Uterus (tissue), 4 donors: ENCODE data around the gene CABP7. TPM values are rescaled to one million over a fixed set of nuclear protein-coding genes. Genes with fewer than 3 reads are reported as not detected.

ENCODE experiments used
- DNase-seq, 2 donors: peaks; one replicate each; pipeline ENCODE4 v3.0.0-alpha.2; 2019 to 2020
- H3K27ac ChIP-seq, 2 donors: fragments of 200-600 bp; sonication (generic); 1 replicate in 1 of 2; 2 replicates in 1 of 2; pipeline ENCODE4 v1.5.1; 2016 to 2018
- H3K27me3 ChIP-seq, 2 donors: fragments of 200-600 bp; sonication (generic); one replicate each; pipeline ENCODE4 v1.5.1; 2018 to 2019; ENCODE audit warnings: control low read depth in 1 of 2
- H3K36me3 ChIP-seq, 2 donors: fragments of 200-600 bp; sonication (generic); one replicate each; pipeline ENCODE4 v1.5.1; 2019; ENCODE audit warnings: control low read depth in 1 of 2
- H3K4me1 ChIP-seq, 2 donors: fragments of 200-600 bp; sonication (generic); one replicate each; pipeline ENCODE4 v1.5.1; 2018 to 2019; ENCODE audit warnings: control low read depth in 1 of 2
- H3K4me3 ChIP-seq, 2 donors: fragments of 200-600 bp; sonication (generic); 1 replicate in 1 of 2; 2 replicates in 1 of 2; pipeline ENCODE4 v1.5.1; 2018 to 2019; ENCODE audit warnings: mild to moderate bottlenecking in 1 of 2
- H3K9me3 ChIP-seq, 2 donors: fragments of 200-600 bp; sonication (generic); one replicate each; pipeline ENCODE4 v1.5.1; 2019; ENCODE audit warnings: control low read depth in 1 of 2
- POLR2A ChIP-seq, 2 donors: fragments of 450-650 bp; IDR thresholded peaks; one replicate each; pipeline ENCODE4 v1.6.1; 2016; ENCODE audit warnings: antibody characterized with exemption in 2 of 2, mild to moderate bottlenecking in 1 of 2, moderate library complexity in 1 of 2
- intact Hi-C: fragments of 100-400 bp; cut with DNase I; formaldehyde crosslinking; loops from one replicate; pipeline ENCODE4 v1.15.1; 2023; ENCODE audit warnings: low total_unique reads
- total RNA-seq, 4 donors: library from RNA; depleted of rRNA in 3 of 4; stranded (reverse); fragments of >200 nt in 3 of 4; gene quantifications; one replicate each; pipeline versions ENCODE4 v1.1.0 to v1.2.4, GENCODE V29; 2014 to 2023
- TF ChIP-seq, protein P1 (sequence below), 4 experiments: fragments of 200-600 bp in 2 of 4; fragments of 450-650 bp in 2 of 4; sonication (generic) in 2 of 4; IDR thresholded peaks; one replicate each; pipeline ENCODE4 v1.5.1; 2016 to 2019; ENCODE audit warnings: antibody characterized with exemption in 4 of 4, mild to moderate bottlenecking in 2 of 4, moderate library complexity in 1 of 4
- donor health status: DM: yes; HTN: yes; CAD: no.

CABP7 gene
- total RNA-seq, 4 donors from 2014 or later, result 0.14 TPM; not detected in 3

DNA sequence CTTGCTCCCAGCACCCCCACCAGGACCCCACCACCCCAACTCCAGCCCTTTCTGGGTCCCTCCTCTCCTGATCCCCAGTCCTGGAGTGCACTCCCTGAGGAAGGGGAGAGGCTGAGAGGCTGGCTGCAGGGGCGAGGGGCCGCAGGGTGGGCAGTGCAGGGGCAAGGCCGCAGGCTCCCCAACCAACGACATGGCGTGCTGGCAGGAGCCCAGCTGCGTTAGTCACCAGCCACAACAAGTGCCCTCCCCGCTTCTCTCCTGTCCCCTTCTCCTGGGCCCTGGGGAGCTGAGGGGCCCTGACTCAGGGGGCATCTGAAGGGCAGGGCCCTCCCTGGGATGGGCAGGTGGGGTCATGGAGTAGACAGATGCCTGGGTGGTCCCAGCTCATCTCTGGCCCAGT is 2.3 kb downstream of the CABP7 start:
- Histone ChIP-seq H3K9me3 (no peaks in the 10 kb centered on the region), H3K27ac (no peak overlapping the region), H3K36me3 (no peaks in the 10 kb centered on the region), H3K4me1 (peaks cover 0 to 5% of the 10 kb centered on the region in 2 donors), H3K4me3 (no peak overlapping the region), H3K27me3 (peaks cover 6 to 9% of the 10 kb centered on the region in 2 donors)
- intact Hi-C loops, result no loop called here
- TF ChIP-seq, protein P1, sequence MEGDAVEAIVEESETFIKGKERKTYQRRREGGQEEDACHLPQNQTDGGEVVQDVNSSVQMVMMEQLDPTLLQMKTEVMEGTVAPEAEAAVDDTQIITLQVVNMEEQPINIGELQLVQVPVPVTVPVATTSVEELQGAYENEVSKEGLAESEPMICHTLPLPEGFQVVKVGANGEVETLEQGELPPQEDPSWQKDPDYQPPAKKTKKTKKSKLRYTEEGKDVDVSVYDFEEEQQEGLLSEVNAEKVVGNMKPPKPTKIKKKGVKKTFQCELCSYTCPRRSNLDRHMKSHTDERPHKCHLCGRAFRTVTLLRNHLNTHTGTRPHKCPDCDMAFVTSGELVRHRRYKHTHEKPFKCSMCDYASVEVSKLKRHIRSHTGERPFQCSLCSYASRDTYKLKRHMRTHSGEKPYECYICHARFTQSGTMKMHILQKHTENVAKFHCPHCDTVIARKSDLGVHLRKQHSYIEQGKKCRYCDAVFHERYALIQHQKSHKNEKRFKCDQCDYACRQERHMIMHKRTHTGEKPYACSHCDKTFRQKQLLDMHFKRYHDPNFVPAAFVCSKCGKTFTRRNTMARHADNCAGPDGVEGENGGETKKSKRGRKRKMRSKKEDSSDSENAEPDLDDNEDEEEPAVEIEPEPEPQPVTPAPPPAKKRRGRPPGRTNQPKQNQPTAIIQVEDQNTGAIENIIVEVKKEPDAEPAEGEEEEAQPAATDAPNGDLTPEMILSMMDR (IDR thresholded peaks at IDR 0.05), result no peak
- no peak for TF ChIP-seq POLR2A (IDR thresholded peaks at IDR 0.05)
- DNase-seq, result no peak

DNA sequence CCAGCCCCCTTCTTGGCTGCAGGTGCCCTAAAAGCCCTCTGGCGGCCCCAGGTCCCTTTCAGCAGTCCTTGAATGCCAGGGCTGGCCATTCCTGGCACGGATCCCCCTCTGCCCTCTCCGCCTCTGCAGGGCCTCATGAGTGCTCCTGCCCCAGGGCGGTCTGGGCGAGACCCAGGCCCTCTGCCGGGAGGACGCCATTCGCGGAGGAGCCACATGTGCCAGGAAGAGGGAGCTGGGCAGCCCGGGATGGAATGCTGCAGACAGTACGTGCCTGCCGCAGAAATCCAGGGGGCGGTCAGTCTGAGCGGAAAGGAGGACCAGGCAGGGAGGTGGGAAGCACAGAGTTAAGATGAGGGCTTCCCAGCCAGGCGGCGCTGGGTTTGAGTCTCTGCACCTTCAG is 2.8 kb downstream of the CABP7 start:
- peaks cover 6 to 9% of the 10 kb centered on the region in 2 donors for H3K27me3 ChIP-seq
- DNase-seq, result no peak
- TF ChIP-seq, protein P1 (IDR thresholded peaks at IDR 0.05), result no peak
- no peak for TF ChIP-seq POLR2A (IDR thresholded peaks at IDR 0.05)
- intact Hi-C loops, result no loop called here
- H3K36me3 ChIP-seq, result no peaks in the 10 kb centered on the region
- no peaks in the 10 kb centered on the region for H3K9me3 ChIP-seq
- no peak overlapping the region for H3K4me3 ChIP-seq
- H3K27ac ChIP-seq, result no peak overlapping the region
- H3K4me1 ChIP-seq, result peaks cover 0 to 5% of the 10 kb centered on the region in 2 donors

DNA sequence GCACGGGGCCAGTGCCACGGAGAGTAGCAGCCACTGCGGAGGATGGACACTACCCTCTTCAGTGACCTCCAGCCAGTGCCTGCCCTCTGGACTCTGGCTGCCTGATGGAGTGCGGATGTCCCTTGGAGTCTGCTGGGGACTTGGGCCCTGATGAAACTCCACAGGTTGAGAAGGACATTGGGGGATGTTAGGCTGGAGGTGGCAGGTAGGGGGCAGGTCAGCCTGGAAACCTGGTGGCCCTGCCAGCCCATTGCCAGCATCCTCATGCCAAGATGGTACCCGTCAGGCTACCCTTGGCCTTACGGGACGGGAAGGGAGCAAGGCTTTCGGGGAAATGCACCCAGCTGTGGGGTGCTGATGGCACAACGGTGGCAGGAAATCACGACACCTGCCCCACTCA is 4.0 kb downstream of the CABP7 start:
- Histone ChIP-seq H3K9me3 (no peaks in the 10 kb centered on the region), H3K36me3 (no peaks in the 10 kb centered on the region), H3K27ac (no peak overlapping the region), H3K27me3 (peaks cover 6 to 9% of the 10 kb centered on the region in 2 donors), H3K4me1 (peaks cover 0 to 5% of the 10 kb centered on the region in 2 donors), H3K4me3 (no peak overlapping the region)
- TF ChIP-seq POLR2A (IDR thresholded peaks at IDR 0.05), result no peak
- TF ChIP-seq, protein P1 (IDR thresholded peaks at IDR 0.05), result no peak
- DNase-seq, result no peak
- intact Hi-C loops, result no loop called here

DNA sequence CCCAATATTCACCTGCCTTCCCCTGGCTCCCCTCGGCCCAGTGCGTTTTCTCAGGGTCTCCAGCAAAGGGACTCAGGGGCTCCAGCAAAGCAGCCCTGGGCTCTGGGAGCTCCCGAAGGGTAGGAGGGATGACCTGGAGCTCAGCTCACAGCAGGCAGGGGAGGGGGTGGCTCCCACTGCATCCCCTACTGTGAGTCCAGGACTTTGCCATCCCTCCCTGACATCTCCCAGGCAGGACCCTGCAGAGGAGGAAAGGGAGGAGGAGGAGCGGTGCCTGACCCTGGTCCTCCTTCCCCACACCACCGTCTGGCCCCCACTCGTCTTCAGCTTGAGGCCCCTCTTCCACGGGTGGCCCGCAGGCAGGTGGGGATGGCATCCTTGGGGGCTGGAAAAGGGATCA is 5.0 kb downstream of the CABP7 start:
- H3K27me3 ChIP-seq, result peaks cover 5 to 6% of the 10 kb centered on the region in 2 donors
- no peak overlapping the region for H3K4me3 ChIP-seq
- TF ChIP-seq, protein P1 (IDR thresholded peaks at IDR 0.05), result no peak
- no peak for TF ChIP-seq POLR2A (IDR thresholded peaks at IDR 0.05)
- H3K36me3 ChIP-seq, result no peaks in the 10 kb centered on the region
- no peaks in the 10 kb centered on the region for H3K9me3 ChIP-seq
- no peak overlapping the region for H3K27ac ChIP-seq
- intact Hi-C loops, result no loop called here
- no peak for DNase-seq
- H3K4me1 ChIP-seq, result peaks cover 0 to 5% of the 10 kb centered on the region in 2 donors

DNA sequence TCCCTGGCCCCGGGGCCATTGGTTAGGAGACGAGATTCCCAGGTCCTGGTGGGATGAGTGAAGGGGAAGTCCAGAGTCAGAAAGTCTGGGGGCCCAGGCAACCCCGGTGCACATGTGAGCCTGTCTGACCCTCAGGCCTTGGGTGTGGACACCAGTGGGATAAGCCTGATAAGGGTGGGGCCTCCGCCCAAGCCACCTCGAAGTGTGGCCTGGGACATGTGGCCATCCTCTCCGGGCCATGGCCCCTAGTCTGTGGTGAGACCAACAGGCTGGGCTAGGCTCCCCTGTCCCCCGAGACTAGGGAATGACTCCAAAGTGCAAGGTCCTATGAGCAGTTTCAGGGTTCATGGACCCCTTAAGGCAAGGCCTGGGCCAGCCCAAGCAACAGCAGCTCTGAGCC is 6.3 kb downstream of the CABP7 start:
- Histone ChIP-seq H3K4me3 (no peak overlapping the region), H3K27ac (no peak overlapping the region), H3K9me3 (no peaks in the 10 kb centered on the region), H3K27me3 (peaks cover 3 to 4% of the 10 kb centered on the region in 2 donors), H3K36me3 (no peaks in the 10 kb centered on the region), H3K4me1 (no peaks in the 10 kb centered on the region)
- TF ChIP-seq, protein P1 (IDR thresholded peaks at IDR 0.05), result no peak
- TF ChIP-seq POLR2A (IDR thresholded peaks at IDR 0.05), result no peak
- intact Hi-C loops, result no loop called here
- no peak for DNase-seq
